GM12878 (cell line): ENCODE results near the gene KANTR.

Source experiments
- ELK1 ChIP-seq: IDR thresholded peaks from 2 replicates; pipeline ENCODE4 v1.6.1; 2012; ENCODE audit warnings: low read depth, low read length, improper control_type of control experiment
- EZH2 ChIP-seq: IDR thresholded peaks from 2 replicates; pipeline ENCODE4 v1.6.1; 2012; ENCODE audit warnings: low read depth, mild to moderate bottlenecking, control low read depth, inconsistent platforms, low read length, borderline replicate concordance; ENCODE audit not compliant: control insufficient read depth
- POLR2AphosphoS2 ChIP-seq: IDR thresholded peaks from 2 replicates; pipeline ENCODE4 v1.6.1; 2011; ENCODE audit warnings: low read depth, mild to moderate bottlenecking, low read length, improper control_type of control experiment, moderate library complexity
- POLR2AphosphoS5 ChIP-seq: IDR thresholded peaks from 2 replicates; pipeline ENCODE4 v1.6.1; 2011; ENCODE audit warnings: mild to moderate bottlenecking, low read length, inconsistent platforms
- RFX5 ChIP-seq: IDR thresholded peaks from 2 replicates; pipeline ENCODE4 v1.6.1; 2011; ENCODE audit warnings: low read depth, low read length, improper control_type of control experiment
- SIN3A ChIP-seq: IDR thresholded peaks from 2 replicates; pipeline ENCODE4 v1.6.1; 2012; ENCODE audit warnings: low read depth, low read length, improper control_type of control experiment
- SUZ12 ChIP-seq: fragments of 200-600 bp; sonication (generic); IDR thresholded peaks from one replicate; pipeline ENCODE4 v1.6.1; 2018; ENCODE audit warnings: antibody characterized with exemption, mild to moderate bottlenecking; ENCODE audit not compliant: unreplicated experiment
- TF ChIP-seq, protein P1 (sequence below), 3 experiments: IDR thresholded peaks in 2 of 3; conservative IDR thresholded peaks in 1 of 3; 2 replicates each; pipeline ENCODE4 v1.5.1; 2011; ENCODE audit warnings: low read depth in 3 of 3, low read length in 3 of 3, mild to moderate bottlenecking in 3 of 3, control low read depth in 2 of 3, moderate library complexity in 2 of 3, inconsistent platforms in 1 of 3, mixed read lengths in 1 of 3; ENCODE audit not compliant: control insufficient read depth in 2 of 3, insufficient read depth in 1 of 3; ENCODE audit errors: extremely low read depth in 1 of 3
- TF ChIP-seq, protein P2 (sequence below): IDR thresholded peaks from 2 replicates; pipeline ENCODE4 v1.6.1; 2012; ENCODE audit warnings: low read depth, low read length, improper control_type of control experiment

DNA sequence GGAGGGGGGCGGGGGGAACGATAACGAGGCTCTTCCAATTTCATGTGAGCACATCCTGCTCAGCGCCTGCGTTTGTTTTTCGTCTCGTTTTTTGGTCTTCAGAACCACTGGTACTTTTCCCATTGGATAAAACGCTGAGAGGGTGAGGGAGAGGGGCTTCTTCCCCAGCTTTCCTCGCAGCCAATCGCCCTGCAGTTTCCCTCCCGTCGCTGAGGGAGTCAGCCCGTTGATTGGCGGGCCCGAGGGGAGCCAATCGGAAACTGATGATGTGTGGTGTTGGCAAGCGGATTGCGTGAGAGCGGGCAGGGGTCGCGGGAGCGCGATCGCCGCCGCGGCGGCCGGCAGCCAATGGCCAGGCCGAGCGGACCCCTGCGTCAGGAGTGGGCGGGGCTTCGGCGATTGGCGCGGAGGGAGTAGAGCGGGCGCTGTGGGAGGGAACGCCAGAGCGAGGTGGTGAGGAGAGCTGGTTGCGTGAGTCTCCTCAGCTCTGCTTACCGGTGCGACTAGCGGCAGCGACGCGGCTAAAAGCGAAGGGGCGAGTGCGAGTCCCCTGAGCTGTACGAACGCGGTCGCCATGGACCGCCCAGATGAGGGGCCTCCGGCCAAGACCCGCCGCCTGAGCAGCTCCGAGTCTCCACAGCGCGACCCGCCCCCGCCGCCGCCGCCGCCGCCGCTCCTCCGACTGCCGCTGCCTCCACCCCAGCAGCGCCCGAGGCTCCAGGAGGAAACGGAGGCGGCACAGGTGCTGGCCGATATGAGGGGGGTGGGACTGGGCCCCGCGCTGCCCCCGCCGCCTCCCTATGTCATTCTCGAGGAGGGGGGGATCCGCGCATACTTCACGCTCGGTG, 11.8 kb upstream of the KANTR start, which contains the start of gene TSPYL2:
- TF ChIP-seq, protein P1, sequence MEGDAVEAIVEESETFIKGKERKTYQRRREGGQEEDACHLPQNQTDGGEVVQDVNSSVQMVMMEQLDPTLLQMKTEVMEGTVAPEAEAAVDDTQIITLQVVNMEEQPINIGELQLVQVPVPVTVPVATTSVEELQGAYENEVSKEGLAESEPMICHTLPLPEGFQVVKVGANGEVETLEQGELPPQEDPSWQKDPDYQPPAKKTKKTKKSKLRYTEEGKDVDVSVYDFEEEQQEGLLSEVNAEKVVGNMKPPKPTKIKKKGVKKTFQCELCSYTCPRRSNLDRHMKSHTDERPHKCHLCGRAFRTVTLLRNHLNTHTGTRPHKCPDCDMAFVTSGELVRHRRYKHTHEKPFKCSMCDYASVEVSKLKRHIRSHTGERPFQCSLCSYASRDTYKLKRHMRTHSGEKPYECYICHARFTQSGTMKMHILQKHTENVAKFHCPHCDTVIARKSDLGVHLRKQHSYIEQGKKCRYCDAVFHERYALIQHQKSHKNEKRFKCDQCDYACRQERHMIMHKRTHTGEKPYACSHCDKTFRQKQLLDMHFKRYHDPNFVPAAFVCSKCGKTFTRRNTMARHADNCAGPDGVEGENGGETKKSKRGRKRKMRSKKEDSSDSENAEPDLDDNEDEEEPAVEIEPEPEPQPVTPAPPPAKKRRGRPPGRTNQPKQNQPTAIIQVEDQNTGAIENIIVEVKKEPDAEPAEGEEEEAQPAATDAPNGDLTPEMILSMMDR (IDR thresholded peaks at IDR 0.05 in 2 of 3, conservative IDR thresholded peaks at IDR 0.05 in 1 of 3; ENCODE audit: control insufficient read depth in 2 of 3, extremely low read depth in 1 of 3, insufficient read depth in 1 of 3, low read depth in 3 of 3, low read length in 3 of 3), result no peak
- TF ChIP-seq SIN3A (no peak), RFX5 (peak; percentile 99), SUZ12 (no peak), POLR2AphosphoS2 (peak; percentile 96), POLR2AphosphoS5 (peak; percentile 99), EZH2 (no peak), ELK1 (no peak)
- TF ChIP-seq, protein P2, sequence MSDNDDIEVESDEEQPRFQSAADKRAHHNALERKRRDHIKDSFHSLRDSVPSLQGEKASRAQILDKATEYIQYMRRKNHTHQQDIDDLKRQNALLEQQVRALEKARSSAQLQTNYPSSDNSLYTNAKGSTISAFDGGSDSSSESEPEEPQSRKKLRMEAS, result no peak
